B cell (primary cell): ENCODE measurements around the gene MAP7.

Source experiments
- CTCF ChIP-seq: fragments of 200-600 bp; IDR thresholded peaks from one replicate; pipeline ENCODE4 v1.8.0; 2022; ENCODE audit warnings: antibody characterized with exemption, mild to moderate bottlenecking
- EZH2 ChIP-seq: IDR thresholded peaks from 2 replicates; pipeline ENCODE4 v1.6.1; 2012; ENCODE audit warnings: borderline replicate concordance, low read depth, mild to moderate bottlenecking, moderate library complexity, low read length; ENCODE audit not compliant: insufficient read depth, poor library complexity, severe bottlenecking

- TF ChIP-seq CTCF = no peak
- TF ChIP-seq EZH2 = no peak
Measured at GRCh38 chr6:136524339-136524935, 25.8 kb downstream of the MAP7 start.
